HG03342 (cell line): ENCODE results near the gene POLQ.
"Not testable (repeated sequence)": the region's sequence is repeated elsewhere in the genome, so short reads cannot be mapped to it uniquely, and the experiment has no call there.

ENCODE experiments used
- ATAC-seq: cut with Tn5 transposase; IDR thresholded peaks from one replicate; pipeline ENCODE4 v1.9.1; 2021; ENCODE audit warnings: mild to moderate bottlenecking, moderate library complexity; ENCODE audit not compliant: unreplicated experiment

The POLQ gene

GRCh38 chr3:121514496-121514895, 31.3 kb downstream of the POLQ start:
- no peak for ATAC-seq

DNA sequence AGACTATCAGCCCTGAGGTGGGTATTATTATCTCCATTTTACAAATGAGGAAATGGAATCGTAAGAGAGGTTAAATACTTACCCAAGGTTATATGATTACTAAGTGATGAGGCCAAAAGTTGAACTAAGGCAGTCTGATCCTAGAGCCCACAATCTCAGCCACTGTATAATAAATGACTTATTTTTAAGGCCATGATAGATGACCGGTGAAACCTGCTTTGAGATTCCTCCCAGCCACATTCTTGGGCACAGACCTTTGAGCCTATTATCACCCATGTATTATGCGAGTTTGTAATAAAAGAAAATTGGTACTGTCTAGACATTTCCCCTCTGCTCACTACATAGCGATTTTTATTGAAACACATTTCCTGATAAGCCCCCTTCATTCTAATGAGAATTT, 37.4 kb downstream of the POLQ start:
- no peak for ATAC-seq

DNA sequence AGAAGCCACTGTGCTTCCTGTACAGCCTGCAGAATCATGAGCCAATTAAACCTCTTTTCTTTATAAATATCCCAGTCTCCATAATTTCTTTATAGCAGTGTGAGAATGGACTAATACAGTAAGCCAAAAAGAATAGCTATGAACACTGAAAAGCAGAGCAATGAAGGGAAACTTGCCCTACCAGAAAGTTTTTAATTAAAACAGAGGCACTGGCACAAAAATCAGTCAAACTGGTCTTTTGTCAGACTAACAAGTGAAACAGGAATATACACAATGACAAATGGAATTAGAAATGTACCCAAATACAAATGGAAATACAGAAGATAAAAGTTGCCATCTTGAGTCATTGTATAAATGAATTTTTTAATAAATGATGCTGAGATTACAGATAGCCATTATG, 40.5 kb downstream of the POLQ start:
- ATAC-seq = no peak

DNA sequence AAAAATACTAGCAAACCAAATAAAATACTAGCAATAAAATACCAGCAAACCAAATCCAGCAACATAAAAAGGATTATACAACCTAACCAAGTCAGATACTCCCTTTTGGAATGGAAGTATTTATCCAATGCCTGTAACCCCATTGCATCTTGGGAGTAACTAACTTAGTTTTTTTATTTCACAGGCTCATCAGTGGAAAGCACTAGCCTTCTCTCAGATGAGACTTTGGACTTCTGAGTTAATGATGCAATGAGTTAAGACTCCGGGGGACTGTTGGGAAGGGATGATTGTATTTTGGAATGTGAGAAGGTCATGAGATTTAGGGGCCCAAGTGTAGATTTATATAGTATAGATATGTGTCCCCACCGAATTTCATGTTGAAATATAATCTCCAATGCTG, 41.2 kb downstream of the POLQ start:
- no peak for ATAC-seq

DNA sequence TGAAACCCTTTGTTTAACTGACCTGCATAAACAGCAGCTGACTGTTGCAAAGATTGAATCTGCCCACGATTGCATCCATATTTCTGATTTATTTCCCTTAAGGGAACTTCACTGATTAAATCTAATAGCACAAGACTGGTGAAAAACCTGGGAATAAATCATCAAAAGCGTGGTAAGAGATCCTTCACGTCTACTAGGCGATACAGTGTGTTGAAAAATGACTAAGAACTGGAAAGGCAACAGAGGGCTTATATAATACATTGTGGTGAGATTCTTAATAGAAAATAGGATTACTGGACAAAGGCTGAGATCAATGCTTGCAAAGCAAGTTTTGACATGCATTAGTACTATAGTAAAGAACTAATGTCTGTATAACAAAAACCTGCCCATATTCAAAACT, 49.0 kb downstream of the POLQ start:
- ATAC-seq = no peak

GRCh38 chr3:121493431-121493830, 52.4 kb downstream of the POLQ start:
- no peak for ATAC-seq

DNA sequence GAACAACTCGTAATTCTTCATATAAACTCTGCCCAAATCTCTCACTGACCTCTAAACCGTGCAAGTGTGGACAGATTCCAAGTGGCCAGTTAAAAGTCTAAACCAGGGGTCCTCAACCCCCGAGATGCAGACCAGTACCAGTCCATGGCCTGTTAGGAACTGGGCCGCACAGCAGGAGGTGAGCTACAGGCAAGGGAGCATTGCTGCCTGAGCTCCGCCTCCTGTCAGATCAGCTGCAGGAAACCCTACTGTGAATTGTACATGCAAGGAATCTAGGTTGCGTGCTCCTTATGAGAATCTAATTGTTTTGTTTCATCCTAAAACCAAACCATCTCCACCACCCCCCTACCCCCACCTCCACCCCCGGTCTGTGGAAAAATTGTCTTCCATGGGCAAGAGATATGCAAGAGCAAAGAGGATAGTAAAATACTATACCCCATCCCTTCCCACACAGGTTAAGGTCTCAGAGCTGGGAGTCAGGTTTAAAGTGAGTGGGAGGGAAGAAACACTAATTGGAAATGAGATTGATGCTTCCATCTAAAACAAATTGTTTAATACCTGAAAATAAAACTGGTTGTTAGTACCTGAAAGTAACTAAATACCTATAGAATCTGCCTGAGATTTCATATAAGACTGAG, 54.0 kb downstream of the POLQ start:
- ATAC-seq = no peak

GRCh38 chr3:121490161-121490560, 55.6 kb downstream of the POLQ start:
- ATAC-seq = no peak

DNA sequence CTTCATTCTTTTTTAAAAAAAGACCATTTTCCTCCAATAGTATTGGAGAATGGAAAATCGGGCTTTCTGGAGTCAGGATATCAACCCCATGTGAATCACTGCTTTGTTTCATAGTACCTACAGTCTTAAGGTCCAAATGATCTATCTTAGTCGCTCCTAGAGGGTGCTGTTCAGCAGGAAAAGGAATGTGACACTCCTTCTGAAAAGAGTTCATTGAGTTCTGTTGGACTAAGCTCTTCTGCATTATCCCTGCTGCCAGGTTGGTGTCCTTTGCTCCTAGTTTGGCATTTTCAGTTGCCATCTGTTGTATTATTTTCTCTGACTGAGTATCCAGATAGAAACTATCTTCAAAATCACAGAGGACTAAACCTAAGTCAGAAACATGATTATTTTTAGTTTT, 57.2 kb downstream of the POLQ start:
- no peak for ATAC-seq

DNA sequence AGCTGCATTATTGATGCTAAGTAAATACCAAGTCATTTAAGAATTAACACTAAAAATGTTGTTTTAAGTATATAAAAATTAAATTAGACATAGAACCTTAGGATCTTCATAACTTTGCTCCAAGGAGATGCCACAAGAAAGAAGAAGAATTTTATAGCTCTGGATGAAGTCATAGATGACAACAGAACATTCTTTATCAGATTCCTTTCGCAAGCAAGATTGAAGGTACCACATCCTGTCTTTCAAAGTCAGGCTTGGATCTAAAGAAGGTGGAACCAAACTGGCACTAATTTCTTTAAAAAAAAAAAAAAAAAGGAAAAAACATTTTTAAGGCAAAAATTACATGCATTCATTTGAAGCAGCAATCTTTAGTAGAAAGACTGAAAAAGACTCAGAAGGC, 62.5 kb downstream of the POLQ start:
- no peak for ATAC-seq

- ATAC-seq = no peak
Observed at GRCh38 chr3:121482660-121483059, 63.1 kb downstream of the POLQ start.

DNA sequence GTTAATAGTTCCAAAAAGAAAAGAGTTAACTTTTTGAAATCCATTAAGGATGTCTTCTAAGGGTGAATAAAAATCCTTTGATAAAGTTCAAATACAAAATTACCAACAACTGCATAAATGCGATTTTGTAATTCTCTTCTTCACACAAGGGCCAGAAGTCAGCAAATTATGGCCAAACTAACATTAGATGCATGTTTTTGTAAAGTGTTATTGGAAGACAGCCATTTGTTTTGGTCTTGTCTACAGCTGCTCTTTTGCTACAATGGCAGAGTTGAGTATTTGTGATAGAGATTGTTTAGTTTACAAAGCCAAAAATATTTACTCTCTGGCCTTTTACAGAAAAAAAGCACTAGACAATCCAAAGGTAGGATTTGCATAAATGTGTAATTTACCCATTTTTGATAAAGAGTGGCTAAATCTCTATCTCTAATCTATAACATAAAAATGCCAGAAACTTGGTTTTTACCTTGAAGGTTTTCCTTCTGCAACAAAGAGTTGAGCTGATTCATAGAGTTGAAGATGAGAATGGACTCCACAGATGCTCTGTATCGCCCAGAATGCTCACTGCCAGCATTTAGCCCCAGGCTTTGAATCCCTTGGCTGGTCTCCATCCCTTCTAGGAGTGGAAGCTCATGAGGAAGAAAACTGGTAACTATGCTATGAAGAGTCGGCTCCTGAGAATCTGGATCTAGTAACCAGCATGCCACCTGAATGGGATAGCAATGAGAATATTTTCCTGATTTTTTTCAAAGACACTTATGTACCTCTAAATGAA, 64.5 kb downstream of the POLQ start:
- ATAC-seq = no peak

- ATAC-seq = no peak
Observed at GRCh38 chr3:121477589-121477988, 68.2 kb downstream of the POLQ start.

DNA sequence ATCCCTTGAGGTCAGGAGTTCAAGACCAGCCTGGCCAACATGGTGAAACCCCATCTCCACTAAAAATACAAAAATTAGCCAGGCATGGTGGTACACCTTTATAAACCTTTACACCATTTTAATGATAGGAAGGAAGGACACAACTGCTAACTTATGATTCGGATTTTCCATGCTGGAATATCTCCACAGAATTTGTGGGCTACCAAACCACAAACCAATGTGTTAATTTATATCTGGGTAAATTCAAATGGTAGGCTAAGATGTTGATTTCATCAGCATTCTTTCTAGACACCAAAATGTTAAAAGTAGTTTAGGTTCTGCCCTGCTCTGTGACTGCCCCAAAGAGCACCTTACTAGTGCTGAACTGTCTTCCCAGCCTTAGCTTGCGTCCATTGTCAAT, 72.8 kb downstream of the POLQ start:
- no peak for ATAC-seq

GRCh38 chr3:121467085-121467484, 78.7 kb downstream of the POLQ start:
- ATAC-seq = no peak

GRCh38 chr3:121463745-121464144, 82.0 kb downstream of the POLQ start:
- ATAC-seq = no peak

- no peak for ATAC-seq
Observed at GRCh38 chr3:121462565-121462964, 83.2 kb downstream of the POLQ start.

DNA sequence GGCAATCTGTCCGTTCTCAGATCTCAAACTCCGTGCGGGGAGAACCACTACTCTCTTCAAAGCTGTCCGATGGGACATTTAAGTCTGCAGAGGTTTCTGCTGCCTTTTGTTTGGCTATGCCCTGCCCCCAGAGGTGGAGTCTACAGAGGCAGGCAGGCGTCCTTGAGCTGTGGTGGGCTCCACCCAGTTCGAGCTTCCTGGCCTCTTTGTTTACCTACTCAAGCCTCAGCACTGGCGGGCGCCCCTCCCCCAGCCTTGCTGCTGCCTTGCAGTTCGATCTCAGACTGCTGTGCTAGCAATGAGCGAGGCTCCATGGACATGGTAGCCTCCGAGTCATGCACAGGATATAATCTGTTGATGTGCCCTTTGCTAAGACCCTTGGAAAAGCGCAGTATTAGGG, 94.0 kb downstream of the POLQ start:
- ATAC-seq = not testable (repeated sequence)

DNA sequence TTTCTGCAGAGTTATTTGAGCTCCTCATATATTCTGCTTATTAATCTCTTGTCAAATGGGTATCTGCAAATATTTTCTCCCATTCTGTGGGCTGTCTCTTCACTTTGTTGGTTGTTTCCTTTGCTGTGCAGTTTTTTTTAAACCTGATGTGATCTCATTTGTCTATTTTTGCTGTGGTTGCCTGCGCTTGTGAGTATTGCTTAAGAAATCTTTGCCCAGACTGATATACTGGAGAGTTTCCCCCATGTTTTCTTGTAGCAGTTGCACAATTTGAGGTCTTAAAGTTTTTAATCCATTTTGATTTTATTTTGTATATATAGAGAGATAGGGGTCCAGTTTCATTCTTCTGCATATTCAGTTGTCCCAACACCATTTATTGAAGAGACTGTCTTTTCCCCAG, 102.3 kb downstream of the POLQ start:
- no peak for ATAC-seq

- ATAC-seq = no peak
Observed at GRCh38 chr3:121436641-121437040, 109.1 kb downstream of the POLQ start.

GRCh38 chr3:121436074-121436473, 109.7 kb downstream of the POLQ start:
- ATAC-seq = no peak

GRCh38 chr3:121431726-121432517, 113.9 kb downstream of the POLQ start:
- ATAC-seq = peak; percentile 97
